GM21825 (cell line): ENCODE measurements around the gene CNIH3.

Experiments
- ATAC-seq: cut with Tn5 transposase; IDR thresholded peaks from one replicate; pipeline ENCODE4 v1.9.1; 2021; ENCODE audit warnings: mild to moderate bottlenecking, moderate library complexity; ENCODE audit not compliant: unreplicated experiment

CNIH3 gene

DNA sequence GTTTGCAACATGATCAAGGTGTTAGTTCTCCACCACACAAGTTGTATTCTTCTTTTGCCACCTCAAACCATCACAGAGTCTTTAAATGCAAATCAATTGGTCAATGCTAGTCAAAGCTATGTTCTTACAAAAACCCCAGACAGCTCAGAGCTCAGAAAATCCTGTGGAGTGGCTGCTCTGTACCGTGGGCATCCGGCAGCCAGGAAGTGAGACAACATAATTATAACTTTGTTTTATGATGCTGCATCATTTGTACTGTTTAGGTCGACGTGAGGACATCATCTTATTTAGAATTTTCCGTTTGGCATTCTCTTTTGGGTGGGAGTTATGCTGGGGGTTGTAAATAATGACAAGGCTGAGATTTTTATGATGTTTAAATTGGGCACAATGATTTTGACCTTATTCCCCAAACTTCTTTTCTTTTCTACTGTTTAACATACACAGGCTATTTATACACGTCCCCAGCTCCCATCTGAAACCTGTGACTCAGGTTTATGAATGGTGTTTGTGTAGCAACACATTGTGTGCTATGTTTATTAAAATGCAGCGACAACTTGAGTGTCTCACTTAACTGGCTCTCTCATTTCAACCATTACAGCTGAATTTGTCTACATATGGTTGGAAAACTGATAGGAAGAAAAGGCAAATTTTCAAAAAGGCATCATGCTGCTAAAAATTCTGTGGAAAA is 124.0 kb downstream of the CNIH3 start:
- ATAC-seq: peak; percentile 84

DNA sequence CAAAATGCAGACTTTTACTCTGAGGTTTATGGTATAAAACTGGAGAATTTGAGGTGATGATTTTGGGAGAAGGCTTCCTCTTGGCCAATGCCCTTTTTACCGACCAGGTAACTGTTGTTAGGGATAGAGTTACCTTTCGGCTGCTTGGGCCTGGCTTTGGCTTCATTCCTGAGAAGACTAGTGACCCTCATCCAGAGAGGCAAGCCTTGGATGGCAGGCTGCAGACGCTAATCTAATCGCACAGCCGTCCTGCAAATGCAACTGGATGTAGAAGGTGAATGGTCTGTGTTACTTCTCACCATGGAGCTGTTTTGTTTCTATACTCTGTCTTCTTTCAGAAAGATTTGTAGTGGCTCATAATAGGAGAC is 124.6 kb downstream of the CNIH3 start:
- no peak for ATAC-seq

DNA sequence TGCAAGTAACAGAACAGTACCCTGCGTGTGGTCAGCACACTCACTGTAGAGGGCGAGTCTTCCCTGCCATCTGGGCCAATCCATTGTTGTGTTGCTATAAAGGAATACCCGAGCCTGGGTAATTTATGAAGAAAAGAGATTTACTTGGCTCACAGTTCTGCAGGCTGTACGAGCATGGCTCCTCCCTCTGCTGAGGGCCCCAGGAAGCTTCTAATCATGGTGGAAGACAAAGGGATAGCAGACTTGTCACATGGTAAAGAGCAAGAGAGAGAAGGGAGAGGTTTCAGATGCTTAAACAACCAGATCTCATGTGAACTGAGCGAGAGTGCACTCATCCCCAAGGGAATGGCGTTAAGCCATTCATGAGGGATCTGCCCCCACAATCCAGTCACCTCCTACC is 126.2 kb downstream of the CNIH3 start:
- no peak for ATAC-seq

DNA sequence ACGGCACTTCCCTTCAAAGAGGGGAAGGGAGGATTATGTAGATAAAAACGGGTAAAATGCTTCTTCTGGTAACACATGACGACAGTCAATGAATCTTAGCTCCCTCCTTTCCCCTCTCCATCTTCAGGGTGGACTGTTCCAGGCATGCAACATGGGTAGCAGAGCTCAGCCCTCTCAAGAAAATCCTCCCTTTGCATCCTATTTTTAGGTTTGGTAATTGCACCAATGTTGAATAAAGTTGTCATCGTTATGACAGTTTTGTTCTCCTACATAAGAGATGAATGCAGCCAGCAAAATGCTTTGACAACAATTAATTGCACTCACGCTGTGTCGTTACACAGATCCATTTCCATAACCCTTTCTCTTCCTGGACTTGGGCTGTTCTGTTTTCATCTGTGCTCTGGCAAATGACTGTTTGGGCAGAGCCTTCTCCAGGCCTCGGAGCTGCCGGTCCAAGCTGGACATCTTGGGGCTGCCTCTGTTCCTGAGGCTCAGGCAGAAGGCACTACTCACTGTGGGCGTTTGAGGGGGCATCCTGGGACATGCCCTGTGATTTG is 127.6 kb downstream of the CNIH3 start:
- ATAC-seq: no peak

DNA sequence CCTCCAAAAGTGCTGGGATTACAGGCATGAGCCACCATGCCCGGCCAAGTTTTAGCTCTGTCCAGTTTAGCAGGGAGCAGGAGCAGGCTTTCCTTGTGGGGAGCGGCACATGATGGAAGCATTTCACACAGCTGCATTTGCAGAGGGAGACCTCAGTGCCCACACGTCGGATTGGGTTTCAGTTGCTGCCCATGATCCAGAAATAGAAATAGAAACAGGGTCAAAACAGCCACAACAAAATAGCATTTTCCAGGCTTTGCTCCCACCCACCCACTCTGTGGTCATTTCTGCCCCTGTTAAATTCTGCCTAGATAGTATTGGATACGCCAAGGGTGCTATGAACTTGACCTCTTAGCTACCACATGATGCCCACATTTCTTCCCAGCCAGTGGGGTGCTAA is 128.4 kb downstream of the CNIH3 start:
- no peak for ATAC-seq

DNA sequence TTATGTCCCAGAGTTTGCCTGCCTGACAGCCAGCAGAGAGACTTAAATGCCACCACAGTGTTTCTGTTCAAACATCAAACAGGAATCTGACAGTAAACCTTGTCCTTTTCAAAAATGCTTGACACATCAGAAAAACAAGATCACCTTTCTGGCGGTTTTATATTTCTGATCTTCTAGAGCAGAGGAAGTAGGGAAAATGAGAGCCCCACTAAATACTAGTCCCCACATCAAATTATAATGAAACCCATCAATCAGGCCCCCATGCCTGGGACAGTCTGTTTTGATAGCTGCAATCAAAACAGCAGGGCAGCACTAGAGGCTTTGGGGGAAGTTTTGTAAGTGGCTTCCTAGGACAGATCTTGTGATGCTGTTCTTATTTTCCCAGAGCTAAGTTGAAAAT is 129.3 kb downstream of the CNIH3 start:
- ATAC-seq: no peak

DNA sequence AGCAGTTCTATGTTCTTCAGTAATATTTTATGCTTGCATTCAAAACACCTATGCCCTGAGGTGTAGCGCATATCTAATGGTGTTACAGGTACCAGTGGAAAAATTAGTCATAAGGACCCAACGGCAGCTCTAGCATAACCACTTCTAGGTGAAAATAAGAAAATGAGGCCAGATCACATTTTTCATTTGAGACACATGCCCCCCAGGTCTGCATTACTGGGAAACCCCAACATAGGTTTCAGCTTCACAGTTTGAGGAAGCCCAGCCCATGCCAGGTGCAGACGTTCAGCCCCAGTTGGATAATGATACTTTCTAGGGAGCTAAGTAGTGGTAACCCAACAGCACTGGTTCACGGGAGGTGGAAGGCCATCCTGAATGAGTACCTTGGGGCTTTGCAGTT is 129.8 kb downstream of the CNIH3 start:
- ATAC-seq: peak; percentile 63

DNA sequence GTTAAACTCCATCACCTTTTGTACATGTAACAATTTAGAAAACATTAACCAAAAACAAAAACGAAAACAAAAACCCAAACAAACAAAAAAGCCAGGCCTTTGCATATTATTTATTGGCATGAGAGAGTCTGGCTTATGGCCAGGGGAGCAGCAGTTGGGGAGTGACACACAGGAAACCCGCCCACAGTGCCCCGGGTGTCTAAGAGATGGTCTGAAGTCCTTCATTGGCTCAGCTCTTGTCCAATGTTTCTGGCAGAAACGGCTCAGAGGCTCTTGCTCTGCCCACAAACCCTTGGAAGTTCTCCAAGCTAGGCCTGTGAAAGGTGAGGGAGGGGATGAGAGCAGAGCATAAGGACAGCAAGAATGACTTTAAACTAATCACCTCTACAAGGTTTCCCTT is 131.5 kb downstream of the CNIH3 start:
- ATAC-seq: peak; percentile 55

DNA sequence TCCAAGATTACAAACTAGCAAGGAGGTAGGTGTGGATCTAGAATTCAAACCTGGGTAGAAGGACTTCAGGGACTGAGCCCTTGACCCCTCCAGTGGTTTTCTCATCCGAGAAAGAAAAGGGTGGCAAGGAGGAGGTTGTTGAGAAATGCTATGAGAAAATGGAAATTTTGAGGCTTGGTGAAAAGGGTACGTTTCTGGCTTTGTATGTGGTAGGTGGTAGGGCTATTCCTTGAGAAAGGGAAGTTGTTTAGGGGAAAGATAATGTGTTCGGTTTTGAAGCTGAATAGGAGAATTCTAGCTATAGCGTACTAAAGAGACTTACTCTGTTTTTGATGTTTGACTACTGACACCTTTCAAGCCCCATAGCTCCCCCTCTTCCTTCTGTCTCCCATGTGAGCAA is 133.8 kb downstream of the CNIH3 start:
- ATAC-seq: no peak

DNA sequence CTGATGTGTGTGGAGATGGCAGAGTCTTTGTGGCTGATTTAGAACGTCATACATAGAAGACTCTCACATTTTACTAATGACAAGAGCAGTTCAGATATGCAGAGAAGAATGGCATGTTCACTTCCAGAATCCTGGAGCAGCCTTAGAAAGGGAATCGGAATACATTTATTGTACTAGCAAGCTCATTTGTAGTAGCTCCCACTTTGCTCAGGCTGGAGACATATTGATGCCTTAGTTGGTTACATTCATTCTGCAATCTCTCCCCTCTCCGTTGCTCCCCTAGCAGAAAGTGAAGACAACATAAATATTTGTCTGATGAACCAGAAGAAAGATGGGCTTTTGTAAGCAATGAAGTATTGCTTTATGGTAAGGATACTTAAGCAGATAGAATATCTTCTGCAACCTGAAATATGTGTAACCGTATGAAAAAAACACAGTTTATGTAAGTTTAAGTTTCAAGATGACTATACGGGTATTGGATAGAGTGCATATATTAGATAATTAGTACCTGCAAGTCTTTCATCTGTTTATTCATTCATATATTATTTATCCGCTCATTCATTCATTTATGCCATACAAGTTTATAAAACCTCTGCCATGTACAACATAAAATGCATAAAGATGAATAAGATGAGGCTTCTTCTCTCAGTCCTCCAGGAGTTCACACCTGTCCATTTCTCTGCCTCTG is 135.7 kb downstream of the CNIH3 start:
- ATAC-seq: no peak

DNA sequence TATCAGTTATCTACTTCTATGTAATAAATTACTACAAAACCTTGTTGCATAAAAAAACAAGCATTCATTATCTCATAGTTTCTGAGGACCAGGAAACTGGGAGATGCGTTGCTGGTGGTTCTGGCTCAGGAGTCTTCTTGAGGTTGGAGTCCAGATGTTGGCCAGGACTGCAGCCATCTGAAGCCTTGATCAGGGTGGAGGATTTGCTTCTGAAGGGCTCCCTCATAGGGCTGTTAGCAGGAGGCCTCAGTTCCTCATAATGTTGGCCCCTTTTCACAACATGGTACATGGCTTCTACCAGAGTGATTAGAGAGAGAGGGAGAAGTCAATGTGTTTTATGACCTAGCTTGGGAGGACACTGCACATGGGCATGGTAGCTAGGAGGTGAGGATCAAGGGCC is 137.4 kb downstream of the CNIH3 start:
- no peak for ATAC-seq

DNA sequence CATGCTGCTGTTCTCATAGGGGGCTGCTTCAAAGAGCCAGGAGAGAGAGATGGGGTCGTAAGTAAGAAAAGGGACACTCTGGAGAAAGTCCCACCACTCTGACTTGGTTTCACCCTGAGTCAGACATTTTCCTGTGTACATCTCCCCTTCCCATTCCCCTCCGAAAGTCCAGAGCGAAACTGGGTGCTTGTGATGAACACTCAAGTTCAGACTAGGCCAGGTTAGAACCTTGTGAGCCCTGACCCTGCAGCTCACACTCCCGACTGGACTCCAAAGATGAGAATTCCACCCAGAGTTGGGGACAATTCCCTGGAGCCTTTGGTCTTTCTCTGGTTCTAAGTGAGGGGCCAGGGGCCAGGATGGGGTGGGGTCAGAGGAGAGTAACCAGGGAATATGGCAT is 139.5 kb downstream of the CNIH3 start:
- ATAC-seq: no peak

DNA sequence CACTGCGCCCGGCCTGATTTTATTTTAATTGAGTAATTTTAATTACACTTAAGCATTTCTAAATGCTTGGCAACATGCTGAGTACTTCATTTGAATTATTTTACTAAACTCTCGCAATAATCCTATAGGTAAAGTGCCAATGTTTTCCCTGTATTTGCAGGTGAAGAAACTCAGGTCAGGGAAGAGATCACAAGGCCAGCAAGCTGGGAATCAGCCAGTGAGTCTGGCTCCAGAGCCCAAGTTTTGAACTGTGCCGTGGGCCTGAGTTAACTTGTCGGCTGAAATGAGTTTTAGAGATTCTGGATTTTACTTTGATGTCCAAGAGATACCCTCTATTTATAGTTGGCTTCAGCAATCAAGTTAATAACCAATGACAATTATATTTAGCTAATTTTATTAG is 141.4 kb downstream of the CNIH3 start:
- ATAC-seq: no peak

DNA sequence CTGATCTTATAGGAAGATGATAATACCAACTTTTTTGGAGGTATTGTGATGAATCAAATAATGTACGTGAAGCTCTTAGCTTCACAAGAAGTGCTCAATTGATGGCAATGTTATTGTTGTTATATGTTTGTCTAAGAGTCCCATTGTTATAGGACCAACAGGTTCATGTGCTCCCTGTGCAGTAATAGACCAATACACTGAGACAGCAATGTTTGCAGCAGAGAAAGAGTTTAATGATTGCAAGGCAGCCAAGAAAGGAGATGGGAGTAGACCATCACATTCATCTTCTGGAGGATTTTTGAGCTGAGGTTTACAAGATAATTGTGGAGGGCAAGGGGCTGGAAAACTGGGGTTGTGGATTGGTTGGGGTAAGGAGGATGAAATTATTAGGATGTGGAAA is 143.0 kb downstream of the CNIH3 start:
- no peak for ATAC-seq

DNA sequence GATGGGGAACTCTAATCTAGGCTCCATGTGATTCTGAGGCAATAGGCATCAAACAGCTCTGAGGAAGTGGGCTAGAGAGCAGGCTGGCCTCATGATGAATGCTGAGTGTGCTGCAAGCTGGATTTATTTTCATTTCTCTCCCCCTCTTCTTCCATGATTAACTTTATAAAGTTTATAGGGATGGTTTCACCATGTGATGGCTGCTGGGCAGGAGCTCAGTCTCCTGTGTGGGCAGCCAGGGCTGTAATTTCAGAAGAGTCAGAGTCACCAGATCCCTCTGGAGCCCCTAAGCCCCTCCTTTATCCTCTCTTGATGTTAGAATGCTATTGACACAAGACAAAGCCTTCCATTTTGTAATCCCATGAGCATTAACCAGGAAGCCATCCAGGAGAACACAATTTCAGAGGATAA is 143.6 kb downstream of the CNIH3 start:
- no peak for ATAC-seq

DNA sequence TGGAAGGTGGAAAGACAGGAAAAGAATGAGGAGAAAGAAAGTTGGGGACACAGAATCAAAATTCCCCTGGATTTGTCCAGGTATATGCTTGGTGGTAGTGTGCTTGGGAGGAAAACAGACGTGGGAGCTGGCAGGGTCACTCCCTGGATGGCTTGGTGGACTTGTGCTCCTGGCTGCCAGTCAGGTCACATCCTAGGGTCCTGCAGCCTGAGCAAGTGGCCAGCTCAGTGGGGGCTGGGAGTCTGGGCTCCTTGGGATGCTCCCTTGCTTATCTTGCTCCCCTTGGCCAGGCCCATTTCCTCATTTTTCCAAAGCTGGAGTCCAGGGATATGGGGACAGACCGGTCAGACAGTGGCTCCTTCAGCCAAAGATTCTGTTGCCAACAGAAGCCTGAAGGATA is 144.0 kb downstream of the CNIH3 start:
- ATAC-seq: no peak

DNA sequence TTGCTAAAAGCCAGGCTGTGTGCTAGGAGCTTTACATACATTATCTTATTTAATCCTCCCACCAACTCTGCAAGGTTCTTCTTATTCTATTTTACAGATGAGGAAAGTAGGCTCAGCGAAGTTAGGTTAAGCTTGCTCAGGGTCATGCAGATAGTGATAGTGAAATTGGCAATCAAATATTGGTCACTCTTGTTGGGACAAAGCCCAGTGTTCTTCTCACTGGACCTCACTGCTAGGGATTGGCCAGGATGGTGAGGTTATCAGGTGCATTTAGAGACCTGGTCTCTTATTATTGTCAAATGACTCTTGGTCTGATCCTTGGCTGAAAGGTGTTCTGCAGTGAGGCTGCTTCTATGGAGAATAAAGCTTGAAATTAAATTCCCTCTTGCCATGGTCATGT is 145.1 kb downstream of the CNIH3 start:
- ATAC-seq: no peak

DNA sequence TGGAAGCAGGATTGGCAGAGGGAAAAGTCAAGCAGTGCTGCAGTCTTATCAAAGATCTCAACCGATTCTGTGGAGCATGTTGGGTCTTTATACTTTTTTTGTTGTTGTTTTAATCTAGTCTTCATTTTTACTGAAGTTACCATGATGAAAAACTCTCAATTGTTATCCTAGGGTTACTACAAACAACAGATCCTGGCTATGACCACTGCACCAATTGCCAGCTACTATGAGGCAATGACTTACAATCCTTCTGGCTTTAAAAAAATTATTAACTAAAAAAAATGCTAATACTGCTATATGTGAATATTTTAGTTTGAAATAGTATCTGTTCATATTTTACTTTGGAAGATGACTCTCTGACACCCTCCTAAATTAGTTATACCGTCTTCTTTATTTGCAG is 145.9 kb downstream of the CNIH3 start:
- no peak for ATAC-seq

DNA sequence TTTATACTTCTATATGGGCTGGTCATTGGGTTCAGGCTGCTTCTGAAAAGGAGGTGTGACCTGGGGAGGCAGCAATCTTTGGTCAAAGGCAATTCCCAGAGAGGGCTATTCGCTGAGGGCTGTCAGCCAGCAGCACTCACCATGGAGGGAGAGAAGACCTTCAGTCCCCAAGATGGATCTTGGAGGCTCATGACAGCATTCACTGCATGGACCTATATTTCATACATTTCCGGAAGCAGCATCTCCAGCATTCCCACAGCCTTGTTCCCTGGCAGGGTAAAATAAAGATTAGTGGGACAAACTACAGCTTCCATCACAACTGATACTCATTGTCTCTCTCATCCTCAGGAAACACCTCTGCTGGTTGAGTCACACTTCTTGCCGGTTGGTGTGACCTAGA is 146.6 kb downstream of the CNIH3 start:
- no peak for ATAC-seq

DNA sequence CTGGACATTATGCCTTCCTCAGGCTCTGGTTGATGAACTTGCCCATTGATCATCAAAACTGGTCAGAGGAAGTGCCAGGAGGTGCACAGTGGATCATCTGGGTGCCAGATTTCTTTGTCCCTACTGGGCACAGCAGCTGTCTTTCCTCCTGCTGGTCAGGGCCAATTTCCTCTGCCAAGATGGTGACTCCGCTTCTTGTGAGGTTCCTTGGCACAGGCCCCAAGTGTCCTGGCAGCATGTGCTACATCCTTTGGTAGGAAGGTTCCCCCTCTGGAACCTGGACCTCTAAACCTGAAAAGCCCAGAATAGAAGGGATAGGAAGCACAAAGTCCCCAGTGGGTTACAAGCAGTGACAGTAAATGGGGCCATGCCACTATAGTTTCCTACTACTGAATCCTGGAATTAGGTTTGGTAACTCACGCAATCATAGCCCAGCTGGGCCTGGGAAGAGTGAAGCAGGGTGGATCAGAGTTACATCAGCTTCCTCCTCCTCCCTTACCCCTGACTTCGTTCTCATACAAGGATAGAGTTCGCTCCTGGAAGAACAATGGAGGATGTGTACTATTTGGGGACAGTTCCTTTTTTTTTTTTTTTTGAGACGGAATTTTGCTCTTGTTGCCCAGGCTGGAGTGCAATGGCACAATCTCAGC is 147.1 kb downstream of the CNIH3 start:
- no peak for ATAC-seq

DNA sequence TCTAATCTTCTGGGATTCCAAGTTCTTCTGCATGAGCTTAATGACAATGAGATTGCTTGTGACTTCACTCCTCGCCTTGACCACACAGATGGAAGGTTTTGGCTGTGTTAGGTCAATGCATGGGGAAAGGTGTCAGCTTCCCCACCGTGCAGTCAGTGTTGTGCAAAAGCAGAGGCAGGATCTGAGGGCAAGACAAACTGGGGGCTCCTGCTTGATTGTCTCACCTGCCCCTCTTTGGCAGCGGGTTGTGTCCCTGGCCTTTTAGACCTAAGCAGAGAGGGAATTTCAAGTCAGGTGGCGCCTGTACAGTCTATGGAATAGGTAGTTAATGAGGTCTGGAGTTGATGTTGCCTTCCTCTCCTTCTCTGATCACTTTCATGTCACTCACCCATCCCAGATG is 150.1 kb downstream of the CNIH3 start:
- no peak for ATAC-seq

DNA sequence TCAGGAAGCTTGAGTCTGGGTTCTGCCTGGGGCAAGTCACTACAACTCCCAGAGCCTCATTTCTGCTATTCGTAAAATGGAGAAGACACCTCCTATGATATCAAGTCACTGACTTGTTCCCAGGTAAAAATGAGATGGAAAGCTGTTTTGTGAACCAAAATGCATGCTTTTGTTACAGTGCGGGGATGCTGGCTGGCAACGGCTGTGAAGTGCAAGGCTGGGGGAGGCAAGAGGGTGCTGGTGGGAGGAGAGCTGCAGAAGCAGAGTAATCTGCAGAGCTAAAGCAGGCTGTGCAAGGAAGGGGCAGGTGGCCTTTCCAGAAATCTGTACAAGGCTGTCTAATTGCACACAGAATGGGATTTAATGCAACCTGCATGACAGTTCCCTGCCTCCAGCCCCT is 150.9 kb downstream of the CNIH3 start:
- ATAC-seq: no peak
